LNCAP (cell line): Measurements from ENCODE around the gene APBB2.

Experiments used
- CTCF ChIP-seq: fragments of 450-650 bp; IDR thresholded peaks from 2 replicates; pipeline ENCODE4 v1.5.1; 2017; ENCODE audit warnings: mild to moderate bottlenecking

The APBB2 gene

DNA sequence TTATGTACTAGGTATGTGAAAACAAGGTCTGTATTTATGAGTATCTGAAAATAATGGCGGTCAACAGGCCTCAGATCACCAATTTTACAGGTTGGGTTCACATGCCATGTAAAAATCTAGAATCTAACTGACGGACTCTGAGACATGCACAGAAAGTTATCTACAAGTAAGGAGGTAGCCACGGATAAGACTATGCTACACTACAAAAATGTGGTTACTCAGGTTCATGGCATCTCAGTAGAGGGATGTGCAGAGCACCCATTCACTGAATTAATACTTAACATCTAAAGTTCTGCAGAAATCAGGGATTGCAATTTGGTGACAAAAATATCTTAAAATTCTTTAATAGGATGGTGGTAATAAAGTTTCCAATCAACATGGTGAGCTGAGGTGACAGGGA is 155.9 kb downstream of the APBB2 start:
- no peak for TF ChIP-seq CTCF

DNA sequence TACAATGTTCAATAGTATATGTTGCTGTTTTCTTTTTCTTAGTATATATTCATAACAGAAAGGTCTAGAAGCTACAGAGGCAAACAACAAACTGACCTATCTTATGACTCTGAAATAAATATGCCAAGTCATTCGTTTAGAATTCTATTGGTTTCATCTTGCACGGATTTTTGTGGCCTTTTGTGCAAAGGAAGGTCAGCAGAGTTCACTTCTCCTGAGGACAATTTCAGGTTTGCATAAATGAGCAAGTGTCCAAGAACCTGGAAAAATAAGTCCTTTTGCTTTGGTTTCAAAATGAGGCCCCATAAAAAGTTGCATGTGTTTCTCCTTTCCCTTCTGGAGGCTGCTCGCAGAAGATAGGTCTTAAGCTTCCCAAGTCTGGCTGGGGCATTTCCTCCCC is 156.9 kb downstream of the APBB2 start:
- TF ChIP-seq CTCF: no peak

- TF ChIP-seq CTCF: no peak
These were observed 162.1 kb downstream of the APBB2 start for GRCh38 chr4:41052287-41052686.

DNA sequence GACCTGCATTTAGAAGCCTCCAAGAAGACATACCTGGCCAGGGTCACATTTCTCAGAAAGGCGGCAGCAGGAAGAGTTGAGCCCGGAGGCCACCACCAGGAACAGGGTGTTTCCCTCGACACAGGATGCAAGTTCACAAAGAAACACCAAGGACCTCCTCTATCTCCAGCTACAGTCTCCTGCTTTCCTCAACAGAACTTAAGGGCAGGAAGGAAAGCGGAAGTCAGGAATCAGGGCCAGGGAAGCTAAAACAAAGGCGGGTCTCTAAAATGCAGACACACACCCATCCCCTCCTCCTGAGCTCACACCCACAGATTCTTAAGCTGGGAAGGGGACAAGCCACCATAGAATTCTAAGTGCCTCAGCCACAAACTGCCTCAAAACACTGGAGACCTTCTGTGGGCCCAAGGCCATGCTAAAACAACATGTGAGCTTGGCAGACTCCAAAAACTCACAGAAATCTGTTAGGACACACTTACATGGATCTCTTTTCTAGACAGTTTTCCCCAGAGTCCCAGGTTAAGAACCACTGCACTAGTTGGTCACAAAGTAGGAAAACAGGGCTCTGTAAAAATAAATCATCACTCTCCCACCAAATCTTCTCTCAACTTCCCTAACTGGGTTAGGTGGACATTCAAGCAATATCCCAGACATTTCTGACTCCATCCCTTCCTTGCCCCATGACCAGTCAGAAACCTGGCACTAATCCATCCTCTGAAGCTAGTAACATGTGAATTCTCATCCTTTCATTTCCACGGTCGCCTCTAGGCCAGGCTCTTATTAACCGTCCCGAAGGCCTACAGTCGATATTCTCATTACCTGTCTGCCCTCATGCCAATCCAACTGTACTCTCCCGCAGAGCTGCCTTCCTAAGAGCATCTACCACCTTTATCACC is 163.2 kb downstream of the APBB2 start:
- no peak for TF ChIP-seq CTCF

DNA sequence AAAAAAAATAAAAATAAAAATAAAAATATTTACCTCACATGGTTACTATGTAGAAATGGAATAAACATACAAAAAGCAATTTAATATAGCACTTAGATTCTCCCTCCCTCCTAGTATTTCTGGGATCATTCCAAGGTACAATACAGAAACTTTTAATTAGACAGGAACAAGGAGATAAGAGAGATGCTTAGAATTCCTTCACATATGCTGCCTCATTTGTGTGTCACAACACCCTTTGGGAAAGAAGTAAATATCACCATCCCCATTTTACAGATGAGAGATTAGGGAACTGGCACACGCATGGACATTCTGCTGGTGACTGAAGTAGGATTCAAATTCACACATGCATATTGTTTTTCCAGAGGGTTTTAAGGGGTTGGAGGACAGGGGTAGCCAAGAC is 164.2 kb downstream of the APBB2 start:
- TF ChIP-seq CTCF: no peak

- no peak for TF ChIP-seq CTCF
These were observed 169.6 kb downstream of the APBB2 start for GRCh38 chr4:41044791-41045190.

- no peak for TF ChIP-seq CTCF
These were observed 170.2 kb downstream of the APBB2 start for GRCh38 chr4:41044165-41044564.
